ELR (cell line): ENCODE measurements around the gene RGS3.
"Not testable (repeated sequence)": the region's sequence is repeated elsewhere in the genome, so short reads cannot be mapped to it uniquely, and the experiment has no call there.

Source experiments
- DNase-seq: peaks from one replicate; pipeline ENCODE4 v3.0.0-alpha.2; 2015; ENCODE audit warnings: low read depth

Gene RGS3

DNA sequence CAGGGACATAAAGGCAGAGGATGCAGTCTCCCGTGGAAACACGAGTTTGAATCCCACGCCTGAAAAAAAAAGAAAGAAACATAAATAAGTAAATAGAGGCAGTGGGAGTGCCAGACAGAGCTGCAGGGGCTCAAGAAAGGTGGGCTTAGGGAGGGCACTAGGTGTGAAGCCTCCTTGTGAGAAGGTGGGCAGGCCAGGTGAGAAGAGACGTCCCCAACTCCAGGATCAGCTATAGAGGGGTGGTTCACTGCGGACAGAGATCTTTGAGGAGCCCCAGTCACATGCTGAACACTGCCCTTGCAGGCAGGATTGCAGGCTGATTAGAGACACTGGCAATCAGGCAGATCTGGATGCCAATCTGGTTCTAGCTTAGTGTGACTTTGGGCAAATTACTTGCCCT, 172.1 kb downstream of the RGS3 start:
- DNase-seq: no peak

DNA sequence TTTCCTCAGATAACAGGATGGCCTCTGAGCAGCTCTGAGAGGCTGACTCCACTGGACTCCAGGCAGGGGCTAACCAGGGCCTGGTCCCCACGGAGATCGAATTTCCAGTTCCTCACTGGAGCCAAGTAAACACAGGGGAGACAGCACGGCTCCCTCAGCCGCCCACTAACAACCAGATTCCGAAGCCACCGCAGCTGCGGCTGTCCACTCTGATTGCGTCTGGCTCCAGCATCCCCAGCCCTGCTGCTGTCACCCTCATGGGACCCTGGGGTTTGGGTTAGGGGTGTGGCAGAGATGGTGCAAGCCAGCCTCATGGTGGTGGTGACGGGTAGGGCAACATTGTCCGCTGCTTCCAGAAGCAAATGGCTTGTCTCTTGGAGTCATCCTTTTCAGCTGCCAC, 172.6 kb downstream of the RGS3 start:
- no peak for DNase-seq

DNA sequence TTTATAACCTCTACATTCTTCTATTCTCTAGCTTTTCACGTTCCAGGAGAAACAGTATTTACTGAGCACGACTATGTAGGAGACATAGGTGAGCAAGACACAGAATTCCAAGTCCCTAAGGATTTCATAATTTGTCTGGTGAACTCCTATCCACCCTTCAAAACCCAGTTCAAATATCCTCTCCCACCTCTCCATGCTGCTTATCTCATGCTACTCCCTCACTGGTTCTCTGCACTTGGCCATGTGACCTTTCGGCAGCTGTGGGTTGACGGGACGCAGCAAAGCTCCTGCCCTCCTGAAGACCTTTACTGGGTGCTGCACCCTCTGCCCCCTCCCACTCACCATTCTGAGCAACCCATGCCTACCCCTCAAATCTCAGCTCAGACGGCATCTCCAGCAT, 173.2 kb downstream of the RGS3 start:
- DNase-seq: no peak

DNA sequence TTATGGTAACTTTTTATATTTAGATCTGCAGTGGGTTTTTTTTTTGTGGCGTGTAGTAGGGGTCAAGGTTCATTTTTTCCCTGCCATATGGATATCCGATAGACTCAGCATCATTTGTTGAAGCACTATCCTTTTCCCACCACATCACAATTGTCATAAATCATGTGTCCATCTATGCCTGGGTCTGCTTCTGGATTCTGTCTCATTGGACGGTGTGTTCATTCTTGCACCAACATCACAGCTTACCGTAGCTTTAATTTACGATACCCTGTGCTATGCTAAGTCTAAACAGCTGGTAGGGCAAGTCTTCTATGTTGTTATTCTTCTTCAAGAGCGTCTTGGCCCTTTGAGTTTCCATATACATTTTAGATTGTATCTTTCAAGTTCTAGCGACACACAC, 175.0 kb downstream of the RGS3 start:
- DNase-seq: no peak

DNA sequence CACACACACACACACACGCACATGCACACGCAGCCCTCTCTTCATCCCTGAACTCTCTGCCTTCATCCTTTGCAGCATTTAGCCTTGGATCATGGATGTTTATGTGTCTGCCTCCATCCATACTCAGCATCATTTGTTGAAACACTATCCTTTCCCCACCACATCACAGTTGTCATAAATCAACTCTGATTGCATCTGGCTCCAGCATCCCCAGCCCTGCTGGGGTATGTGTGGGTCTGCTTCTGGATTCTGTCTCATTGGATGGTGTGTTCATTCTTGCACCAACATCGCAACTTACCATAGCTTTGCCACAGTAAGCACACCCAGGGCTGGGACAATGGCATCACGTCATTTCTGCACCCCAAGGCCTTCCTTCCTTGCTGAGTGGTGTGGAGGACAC, 175.4 kb downstream of the RGS3 start:
- DNase-seq: no peak

DNA sequence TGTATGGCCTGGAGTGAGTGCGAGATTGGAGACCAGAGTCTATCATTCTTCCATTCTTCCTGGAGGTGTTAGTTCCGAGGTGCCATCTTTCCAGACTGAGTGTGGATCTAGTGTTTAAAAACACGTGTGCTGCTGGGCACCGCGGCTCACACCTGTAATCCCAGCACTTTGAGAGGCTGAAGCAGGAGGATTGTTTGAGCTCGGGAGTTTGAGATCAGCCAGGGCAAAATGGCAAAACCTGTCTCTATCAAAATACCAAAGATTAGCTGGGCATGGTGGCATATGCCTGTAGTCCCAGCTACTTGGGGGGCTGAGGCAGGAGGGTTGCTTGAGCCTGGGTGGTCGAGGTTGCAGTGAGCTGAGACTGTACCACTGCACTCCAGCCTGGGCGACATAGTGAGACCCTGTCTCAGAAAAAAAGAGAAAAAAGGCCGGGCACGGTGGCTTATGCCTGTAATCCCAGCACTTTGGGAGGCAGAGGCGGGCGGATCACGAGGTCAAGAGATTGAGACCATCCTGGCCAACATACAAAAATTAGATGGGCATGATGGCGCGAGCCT, 176.0 kb downstream of the RGS3 start:
- DNase-seq: not testable (repeated sequence)

DNA sequence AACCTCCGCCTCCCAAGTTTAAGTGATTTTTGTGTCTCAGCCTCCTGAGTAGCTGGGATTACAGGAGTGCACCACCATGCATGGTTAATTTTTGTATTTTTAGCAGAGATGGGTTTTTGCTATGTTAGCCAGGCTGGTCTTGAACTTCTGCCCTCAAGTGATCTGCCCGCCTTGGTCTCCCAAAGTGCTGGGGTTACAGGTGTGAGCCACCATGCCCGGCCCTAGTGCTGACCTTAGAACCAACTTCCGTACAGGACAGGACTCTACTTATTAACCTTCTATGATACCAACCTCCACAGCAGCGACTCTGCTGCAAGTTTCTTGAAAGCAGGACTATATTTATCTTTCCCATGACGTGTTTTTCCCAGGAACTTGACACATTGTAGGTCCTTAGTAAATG, 176.9 kb downstream of the RGS3 start:
- DNase-seq: no peak

DNA sequence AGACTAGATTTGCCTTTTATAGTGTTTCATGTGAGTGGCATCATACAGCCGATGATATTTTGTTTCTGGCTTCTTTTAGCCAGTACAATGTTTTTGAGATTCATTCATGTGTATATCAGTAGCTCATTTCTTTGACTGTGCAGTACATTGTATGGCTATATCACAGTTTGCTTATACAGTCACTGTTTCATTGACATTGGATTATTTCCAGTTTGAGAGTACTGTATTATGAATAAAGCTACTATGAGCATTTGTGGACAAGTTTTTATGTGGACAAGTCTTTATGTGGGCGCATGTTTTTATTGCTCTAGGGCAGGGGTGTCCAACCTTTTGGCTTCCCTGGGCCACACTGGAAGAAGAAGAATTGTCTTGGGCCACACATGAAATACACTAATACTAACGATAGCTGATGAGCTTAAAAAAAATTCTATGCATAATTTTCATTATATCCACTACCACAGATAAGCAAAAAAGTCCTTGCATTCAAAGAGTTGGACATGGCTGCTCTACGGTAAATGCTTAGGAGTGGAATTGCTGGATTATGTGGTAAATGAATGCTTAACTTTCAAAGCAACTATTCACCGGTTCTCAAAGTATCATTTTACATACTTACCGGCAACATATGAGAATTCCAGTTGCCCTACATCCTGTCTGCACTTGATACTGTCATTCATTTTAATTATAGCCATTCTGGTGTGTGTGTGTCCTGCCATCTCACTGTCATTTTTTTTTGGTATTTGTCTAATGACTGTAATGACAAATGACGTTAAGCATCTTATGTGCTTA, 177.8 kb downstream of the RGS3 start:
- DNase-seq: no peak

DNA sequence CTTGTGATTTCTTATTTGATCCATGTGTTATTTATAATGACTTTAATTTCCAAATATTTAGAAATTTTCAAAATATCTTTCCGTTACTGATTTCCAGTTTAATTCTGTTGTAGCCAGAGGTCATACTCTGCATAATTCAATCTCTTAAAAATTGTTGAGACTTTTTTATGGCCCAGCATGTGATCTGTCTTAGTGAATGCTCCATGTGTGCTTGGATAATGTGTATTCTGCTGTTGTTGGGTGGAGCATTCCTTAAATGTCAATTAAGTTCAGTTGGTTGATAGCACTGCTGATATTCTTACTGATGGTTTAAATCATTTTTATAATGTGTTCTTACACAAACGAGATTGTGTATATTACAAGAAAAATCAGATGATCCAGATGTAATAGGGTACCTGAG, 180.8 kb downstream of the RGS3 start:
- DNase-seq: no peak

DNA sequence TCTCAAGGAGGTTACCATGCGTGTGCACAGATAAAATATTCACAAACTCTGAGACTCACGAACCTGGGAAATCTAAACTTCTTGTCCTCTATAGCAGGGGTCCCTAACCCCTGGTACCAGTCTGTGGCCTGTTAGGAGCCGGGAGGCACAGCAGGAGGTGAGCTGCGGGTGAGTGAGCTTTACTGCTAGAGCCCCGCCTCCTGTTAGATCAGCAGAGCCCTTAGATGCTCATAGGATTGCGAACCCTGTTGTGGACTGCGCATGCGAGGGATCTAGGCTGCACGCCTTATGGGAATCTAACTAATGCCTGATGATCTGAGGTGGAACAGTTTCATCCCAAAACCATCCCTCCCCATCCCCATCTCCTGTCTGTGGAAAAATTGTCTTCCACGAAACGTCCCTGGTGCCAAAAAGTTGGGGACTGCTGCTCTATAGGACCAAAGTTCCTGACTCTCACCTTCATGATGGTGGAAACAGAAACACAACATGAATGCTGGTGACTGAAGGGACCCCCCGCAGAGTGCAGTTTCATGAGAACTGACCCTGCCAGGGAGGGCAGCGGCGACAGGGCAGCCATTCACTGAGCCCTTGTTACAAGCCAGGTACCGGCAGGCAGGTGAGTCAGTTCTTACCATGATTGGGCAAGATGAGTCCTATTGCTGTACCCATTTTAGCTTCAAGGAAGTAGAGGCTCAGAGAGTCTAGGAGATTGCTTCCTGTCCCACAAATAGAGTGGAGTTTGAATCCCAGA, 181.9 kb downstream of the RGS3 start:
- no peak for DNase-seq

DNA sequence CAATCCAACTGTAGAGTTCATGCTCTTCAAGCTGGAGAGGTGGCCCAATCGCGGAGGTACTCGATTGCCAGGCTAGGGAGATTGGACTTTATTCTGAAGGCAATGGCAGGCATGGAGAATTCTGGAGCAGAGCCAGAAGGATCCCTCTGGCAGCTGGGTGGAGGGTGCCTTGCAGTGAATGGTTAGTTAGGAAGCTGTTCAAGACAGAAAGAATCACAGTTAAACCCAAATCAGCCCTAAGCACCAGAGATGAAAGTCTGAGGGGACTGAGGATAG, 182.4 kb downstream of the RGS3 start:
- no peak for DNase-seq

DNA sequence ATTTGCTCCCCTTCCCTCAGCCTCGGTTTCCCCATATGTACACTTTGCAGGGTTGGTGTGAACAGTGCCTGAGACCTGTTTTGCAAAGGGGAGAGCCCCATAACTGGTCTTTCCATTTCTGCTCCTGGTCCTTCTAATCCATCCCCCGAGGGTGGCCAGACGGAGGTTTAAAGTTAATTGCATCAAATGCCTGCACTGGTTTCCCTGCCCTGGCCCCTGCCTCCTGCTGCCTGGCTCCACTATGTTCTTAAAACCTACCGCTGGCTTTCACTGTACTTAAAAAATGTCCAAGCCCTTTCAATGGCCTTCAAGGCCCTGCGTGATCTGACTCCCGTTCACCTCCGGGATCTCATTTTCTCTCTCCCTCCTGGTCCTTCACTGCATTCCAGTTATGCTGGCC, 183.0 kb downstream of the RGS3 start:
- DNase-seq: no peak
